T47D (cell line): ENCODE measurements around the gene TPRG1L.
"Not testable (repeated sequence)": the region's sequence is repeated elsewhere in the genome, so short reads cannot be mapped to it uniquely, and the experiment has no call there.

Experiments
- DNase-seq, 2 experiments: peaks; one replicate each; pipeline versions ENCODE4 v3.0.0 to v3.0.0-alpha.2; 2011 to 2012; ENCODE audit warnings: low read depth in 1 of 2, low spot score in 1 of 2
- JUND ChIP-seq: IDR thresholded peaks from 2 replicates; pipeline ENCODE4 v1.6.1; 2012; ENCODE audit warnings: low read depth
- in situ Hi-C: cut with HindIII; loops from 2 replicates; pipeline ENCODE4 v1.10.0; 2016; ENCODE audit warnings: low sequenced_read_pairs, low pct_unique_long_range_greater_than_20kb

Gene TPRG1L

DNA sequence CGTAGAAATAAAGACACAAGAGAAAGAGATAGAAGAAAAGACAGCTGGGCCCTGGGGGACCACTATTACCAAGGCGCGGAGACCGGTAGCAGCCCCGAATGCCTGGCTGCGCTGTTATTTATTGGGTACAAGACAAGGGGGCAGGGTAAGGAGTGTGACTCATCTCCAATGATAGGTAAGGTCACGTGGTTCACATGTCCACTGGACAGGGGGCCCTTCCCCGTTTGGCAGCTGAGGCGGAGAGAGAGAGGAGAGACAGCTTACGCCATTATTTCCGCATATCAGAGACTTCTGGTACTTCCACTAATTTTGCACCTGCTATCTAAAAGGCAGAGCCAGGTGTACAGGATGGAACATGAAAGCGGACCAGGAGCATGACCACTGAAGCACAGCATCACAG lies 4.1 kb upstream of the TPRG1L start:
- in situ Hi-C loops, result no loop called here
- DNase-seq, result no peak
- TF ChIP-seq JUND, result no peak

DNA sequence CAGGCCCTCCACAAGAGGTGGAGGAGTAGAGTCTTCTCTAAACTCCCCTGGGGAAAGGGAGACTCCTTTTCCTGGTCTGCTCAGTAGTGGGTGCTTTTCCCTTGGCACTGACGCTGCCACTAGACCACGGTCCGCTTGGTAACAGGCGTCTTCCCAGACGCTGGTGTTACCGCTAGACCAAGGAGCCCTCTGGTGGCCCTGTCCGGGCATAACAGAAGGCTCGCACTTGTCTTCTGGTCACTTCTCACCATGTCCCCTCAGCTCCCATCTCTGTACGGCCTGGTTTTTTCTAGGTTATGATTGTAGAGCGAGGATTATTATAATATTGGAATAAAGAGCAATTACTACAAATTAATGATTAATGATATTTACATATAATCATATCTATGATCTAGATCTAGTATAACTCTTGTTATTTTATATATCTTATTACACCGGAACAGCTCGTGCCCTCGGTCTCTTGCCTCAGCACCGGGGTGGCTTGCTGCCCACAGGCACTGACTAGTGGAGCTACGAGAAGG lies 3.6 kb upstream of the TPRG1L start:
- in situ Hi-C loops, result not testable (repeated sequence)

DNA sequence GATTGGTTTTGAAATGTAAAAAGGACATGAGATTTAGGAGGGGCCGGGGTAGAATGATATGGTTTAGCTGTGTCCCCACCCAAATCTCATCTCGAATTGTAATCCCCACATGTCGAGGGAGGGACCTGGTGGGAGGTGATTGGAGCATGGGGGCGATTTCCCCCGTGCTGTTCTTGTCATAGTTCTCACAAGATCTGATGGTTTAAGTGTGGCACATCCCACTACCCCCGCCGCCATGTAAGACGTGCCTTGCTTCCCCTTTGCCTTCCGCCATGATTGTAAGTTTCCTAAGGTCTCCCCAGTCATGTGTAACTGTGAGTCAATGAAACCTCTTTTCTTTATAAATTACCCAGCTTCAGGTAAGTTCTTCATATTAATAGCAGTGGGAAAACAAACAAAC lies 2.7 kb upstream of the TPRG1L start:
- in situ Hi-C loops, DNase-seq: not testable (repeated sequence)

More for the DNA sequence above, 3.6 kb upstream of the TPRG1L start:
- peak in 1 of 2 experiments; percentile 26 for DNase-seq

DNA sequence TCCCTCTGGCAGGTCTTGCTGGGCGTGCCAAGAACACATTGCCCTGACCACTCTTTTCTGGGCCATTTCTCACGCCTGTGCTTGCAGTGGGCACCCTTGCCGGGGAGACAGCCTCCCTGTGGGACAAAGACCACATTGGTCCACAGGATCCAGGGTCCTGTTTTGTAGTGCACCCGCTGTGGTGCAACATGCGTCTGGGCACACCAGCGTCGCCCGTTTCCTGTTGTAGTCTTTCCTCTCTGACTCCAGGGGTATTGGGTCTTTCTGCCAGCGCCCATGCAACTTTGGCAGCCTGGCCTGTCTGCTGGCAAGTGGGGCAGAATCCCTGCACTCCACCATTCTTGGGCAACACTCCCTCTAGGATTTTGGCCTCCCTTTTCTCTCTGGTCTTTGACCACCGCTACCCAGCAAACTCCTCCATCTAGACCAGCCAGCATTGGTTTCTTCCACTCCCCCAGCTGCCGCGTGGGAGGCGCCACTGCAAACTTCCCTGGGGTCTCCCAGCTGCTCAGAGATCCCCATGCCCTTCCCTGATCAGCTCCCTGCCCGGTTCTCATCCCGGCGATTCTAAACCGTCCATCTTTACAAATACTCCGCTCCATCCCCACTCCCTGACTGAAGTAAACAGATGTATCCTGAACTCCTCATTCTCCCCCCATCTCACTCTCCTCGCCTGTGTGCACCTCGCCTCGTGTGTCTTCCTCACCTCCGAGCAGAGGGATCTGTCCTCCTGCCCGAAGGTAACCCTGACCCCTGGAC lies 1.2 kb upstream of the TPRG1L start:
- in situ Hi-C loops, result no loop called here
- no peak for TF ChIP-seq JUND
- DNase-seq, result no peak

DNA sequence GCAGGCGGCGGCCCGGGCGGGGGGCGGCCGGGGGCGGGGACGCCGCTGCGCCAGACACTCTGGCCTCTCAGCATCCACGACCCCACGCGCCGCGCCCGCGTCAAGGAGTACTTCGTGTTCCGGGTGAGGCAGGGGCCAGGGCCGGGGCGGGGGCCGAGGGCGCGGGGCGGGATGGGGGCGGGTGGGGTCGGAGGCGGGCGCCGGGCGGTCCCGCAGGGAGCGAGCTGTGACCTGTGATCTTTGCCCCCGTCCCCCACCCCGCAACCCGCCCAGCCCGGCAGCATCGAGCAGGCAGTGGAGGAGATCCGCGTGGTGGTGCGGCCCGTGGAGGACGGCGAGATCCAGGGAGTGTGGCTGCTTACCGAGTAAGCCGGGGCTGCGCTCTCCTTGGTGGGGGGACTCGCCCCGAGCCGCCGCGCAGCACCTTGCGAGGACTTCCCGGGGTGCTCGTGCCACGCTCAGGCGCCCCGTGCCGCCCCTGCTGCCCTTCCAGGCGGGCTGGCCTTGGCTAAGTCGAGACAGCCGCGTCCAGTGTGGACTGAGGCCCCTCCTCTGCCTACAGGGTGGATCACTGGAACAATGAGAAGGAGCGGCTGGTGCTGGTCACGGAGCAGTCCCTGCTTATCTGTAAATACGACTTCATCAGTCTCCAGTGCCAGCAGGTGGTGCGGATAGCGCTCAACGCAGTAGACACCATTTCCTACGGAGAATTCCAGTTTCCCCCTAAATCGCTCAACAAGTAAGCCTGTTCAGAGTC lies 514 bp downstream of the TPRG1L start:
- DNase-seq, result no peak
- in situ Hi-C loops, result no loop called here
- TF ChIP-seq JUND, result no peak

DNA sequence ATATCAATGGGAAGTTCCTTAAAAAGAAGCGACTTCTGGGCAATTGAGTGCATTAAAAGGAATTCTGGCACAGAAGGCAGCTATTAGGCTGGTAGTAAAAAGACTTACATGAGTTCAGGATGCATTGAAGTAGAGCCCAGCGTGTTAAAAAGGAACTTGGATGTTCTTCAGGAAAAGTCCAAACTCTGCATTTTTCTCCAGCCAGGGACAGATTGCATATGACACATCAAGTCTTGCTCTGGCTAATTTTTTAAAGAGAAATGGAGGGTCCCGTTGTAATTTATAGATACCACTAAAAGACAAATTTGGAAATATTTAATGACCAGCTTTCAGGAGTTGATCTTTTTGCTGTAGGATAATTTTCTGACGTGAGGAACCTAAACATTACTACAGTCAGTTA lies 1.2 kb downstream of the TPRG1L start:
- no peak for DNase-seq
- TF ChIP-seq JUND, result no peak
- in situ Hi-C loops, result no loop called here

DNA sequence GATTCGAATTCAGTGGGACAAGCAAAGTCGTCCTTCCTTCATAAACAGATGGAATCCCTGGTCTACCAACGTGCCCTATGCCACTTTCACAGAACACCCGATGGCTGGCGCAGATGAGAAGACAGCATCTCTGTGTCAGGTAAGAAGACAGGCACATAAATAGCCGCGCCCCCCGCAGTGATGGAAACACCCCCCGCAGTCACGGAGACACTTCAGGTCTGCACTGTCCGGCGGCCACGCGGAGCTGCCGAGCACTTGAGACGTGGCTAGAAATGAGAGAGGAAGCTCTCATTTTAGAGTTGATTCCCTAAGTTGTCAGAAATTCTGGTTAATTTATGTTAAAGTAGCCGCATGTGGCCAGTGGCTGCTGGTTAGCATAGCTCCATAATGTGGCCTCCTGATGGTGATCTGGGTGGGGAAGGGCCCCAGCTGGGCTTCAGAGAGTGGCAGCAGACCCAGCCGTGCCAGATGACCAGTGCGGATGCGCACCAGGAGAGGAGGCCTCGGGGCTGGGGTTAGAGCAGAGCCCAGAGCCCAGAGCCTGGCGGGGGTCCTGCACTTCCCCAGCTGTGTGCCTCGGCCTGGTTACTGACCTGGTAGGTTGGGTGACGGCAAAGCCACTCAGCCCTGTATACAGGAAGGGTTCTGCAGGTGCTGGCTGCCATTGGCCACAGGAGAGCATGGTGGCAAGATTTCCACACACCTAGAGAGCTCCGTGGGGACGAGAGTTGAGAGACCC lies 2.9 kb downstream of the TPRG1L start:
- DNase-seq, result no peak
- in situ Hi-C loops, result no loop called here
- no peak for TF ChIP-seq JUND

DNA sequence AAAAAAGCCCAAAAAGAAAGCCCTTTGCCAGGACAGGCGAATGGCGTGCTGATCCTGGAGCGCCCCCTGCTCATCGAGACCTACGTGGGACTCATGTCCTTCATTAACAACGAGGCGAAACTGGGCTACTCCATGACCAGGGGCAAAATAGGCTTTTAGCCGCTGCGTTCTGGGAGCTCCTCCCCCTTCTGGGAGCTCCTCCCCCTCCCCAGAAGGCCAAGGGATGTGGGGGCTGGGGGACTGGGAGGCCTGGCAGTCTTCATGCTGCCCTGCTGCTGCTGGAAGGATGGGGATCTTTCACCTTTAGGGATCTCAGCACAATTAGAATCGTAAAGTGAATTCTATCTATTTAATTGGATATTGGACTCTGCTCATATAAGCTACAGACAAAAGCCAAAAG lies 3.6 kb downstream of the TPRG1L start:
- in situ Hi-C loops, result no loop called here
- DNase-seq, result no peak
- no peak for TF ChIP-seq JUND

DNA sequence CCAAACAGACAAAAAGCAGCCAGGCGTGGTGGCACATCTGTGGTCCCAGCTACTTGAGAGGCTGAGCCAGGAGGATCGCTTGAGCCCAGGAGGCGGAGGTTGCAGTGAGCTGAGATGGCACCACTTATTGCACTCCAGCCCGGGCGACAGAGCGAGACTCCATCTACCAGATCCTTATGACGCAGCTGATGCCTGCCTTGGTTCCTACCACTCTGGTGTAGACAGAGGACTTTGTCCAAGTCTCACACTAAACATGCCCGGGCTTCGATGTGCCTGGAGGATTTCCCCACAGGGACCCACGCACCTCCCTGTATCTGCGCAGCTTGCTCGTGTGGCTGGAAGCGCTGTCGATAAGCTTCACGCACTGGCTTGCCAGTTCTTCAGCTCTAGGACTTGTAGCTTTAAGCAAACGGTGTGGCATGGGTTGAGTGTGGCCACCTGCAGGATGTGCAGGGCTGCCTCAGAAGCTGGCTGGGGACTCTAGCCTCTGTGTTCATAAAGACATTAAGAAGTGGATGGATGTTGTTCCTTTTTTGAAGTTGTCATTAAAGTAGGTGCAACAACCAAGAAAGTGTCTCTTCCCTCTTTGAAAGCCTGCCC lies 4.8 kb downstream of the TPRG1L start:
- TF ChIP-seq JUND, result no peak
- in situ Hi-C loops, result no loop called here
- no peak for DNase-seq

DNA sequence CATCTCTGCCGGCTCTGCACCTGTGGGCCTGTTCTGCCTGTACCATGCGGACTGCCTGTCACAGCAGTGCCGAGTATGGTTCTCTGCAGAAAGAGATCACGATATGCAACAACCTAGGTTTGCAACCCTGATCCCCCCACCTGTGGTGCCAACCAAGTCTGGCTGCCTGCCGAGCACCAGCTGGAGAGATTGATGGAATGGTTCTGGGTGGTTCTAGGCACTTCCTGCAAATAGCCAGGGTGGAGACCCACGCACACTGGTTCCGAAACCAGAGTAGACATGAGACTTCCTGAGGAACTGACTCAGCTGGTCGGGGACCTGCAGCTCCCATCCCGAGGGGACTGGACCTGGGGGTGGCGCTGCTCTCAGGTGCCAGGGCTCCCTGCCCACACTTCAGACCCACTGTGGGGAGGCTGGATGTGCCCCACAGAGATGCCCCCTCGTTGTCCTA lies 5.4 kb downstream of the TPRG1L start:
- DNase-seq, result no peak
- in situ Hi-C loops, result no loop called here
- no peak for TF ChIP-seq JUND

DNA sequence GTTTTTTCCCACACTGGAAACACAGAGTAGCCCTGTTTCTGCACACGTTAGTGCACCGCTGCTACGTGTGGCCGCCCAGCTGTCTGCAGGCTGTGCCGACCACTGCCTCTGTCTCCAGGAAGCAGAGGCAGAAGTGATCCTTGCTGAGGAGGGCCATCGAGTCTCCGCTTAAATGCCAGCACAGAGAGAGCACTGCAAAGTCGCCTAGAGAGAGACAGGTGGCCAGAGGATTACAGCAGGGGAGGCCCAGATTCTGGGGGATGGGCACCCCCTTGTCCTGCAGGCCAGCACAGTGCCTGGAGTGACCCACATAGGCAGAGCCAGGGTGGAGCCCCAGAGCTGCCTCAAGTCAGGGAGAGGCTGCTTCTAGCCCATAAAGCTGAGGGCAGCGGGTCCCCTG lies 6.1 kb downstream of the TPRG1L start:
- no peak for DNase-seq
- in situ Hi-C loops, result no loop called here
- TF ChIP-seq JUND, result no peak
